ENCODE measurements around the gene PDZK1.
A peak's percentile ranks its signal among the peaks of the same experiment; 100 is the strongest.
"Not testable (repeated sequence)": the region's sequence is repeated elsewhere in the genome, so short reads cannot be mapped to it uniquely, and the experiment has no call there.

The PDZK1 gene

DNA sequence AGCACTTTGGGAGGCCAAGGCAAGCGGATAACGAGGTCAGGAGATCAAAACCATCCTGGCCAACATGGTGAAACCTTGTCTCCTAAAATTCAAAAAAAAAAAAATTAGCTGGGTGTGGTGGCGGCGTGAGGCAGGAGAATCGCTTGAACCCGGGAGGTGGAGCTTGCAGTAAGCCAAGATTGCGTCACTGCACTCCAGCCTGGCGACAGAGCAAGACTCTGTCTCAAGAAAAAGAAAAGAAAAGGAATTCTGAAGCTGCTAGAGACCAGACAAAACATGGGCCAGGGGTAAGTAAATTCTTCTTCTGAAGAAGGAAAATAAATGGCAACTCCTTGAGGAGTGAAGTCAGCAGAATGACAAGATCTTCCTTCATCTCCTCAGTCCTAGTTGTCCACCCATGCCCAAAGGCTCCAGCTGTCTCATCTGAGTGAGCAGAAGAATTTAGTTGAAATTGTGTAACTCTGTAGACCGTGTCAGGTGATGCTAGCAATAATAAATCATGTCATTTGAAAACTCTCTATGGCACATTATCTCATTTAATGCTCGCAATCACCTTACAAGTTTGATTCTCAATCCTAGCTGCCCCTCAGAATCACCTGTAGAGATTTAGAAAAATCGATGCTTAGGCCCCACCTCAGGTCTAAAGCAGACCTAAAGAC is 14.3 kb downstream of the PDZK1 start:
- no peaks in the 10 kb centered on the region for H3K27me3 ChIP-seq (replicated peaks; ENCODE audit: control insufficient read depth, insufficient read depth, low read length, poor library complexity, severe bottlenecking)
- no peak for DNase-seq
- H3K36me3 ChIP-seq (ENCODE audit: control insufficient read depth, insufficient read depth, low read length): no peaks in the 10 kb centered on the region
- no peak overlapping the region for H3K27ac ChIP-seq (ENCODE audit: insufficient read depth, low read length, poor library complexity, severe bottlenecking)
- H3K4me1 ChIP-seq (ENCODE audit: control insufficient read depth, insufficient read depth, low read length, poor library complexity, severe bottlenecking): peaks cover 16% of the 10 kb centered on the region
- H3K4me3 ChIP-seq (ENCODE audit: insufficient read depth, low read depth, low read length, poor library complexity, severe bottlenecking): no peak overlapping the region
- no peaks in the 10 kb centered on the region for H3K9me3 ChIP-seq (ENCODE audit: control insufficient read depth, low read length)

- H3K27ac ChIP-seq (ENCODE audit: insufficient read depth, low read length, poor library complexity, severe bottlenecking): no peak overlapping the region
- H3K4me3 ChIP-seq (ENCODE audit: insufficient read depth, low read depth, low read length, poor library complexity, severe bottlenecking): no peak overlapping the region
- no peaks in the 10 kb centered on the region for H3K9me3 ChIP-seq (ENCODE audit: control insufficient read depth, low read length)
- peaks cover 16% of the 10 kb centered on the region for H3K4me1 ChIP-seq (ENCODE audit: control insufficient read depth, insufficient read depth, low read length, poor library complexity, severe bottlenecking)
- DNase-seq: peak in 2 of 3 donors; percentile 1 to 5
- H3K36me3 ChIP-seq (ENCODE audit: control insufficient read depth, insufficient read depth, low read length): no peaks in the 10 kb centered on the region
- H3K27me3 ChIP-seq (replicated peaks; ENCODE audit: control insufficient read depth, insufficient read depth, low read length, poor library complexity, severe bottlenecking): no peaks in the 10 kb centered on the region
Measured at GRCh38 chr1:145690587-145691558, 16.3 kb downstream of the PDZK1 start.

GRCh38 chr1:145689922-145690321 is 17.2 kb downstream of the PDZK1 start:
- Histone ChIP-seq H3K27ac (ENCODE audit: insufficient read depth, low read length, poor library complexity, severe bottlenecking) (no peak overlapping the region), H3K36me3 (ENCODE audit: control insufficient read depth, insufficient read depth, low read length) (no peaks in the 10 kb centered on the region), H3K4me3 (ENCODE audit: insufficient read depth, low read depth, low read length, poor library complexity, severe bottlenecking) (no peak overlapping the region), H3K27me3 (replicated peaks; ENCODE audit: control insufficient read depth, insufficient read depth, low read length, poor library complexity, severe bottlenecking) (no peaks in the 10 kb centered on the region), H3K9me3 (ENCODE audit: control insufficient read depth, low read length) (no peaks in the 10 kb centered on the region), H3K4me1 (ENCODE audit: control insufficient read depth, insufficient read depth, low read length, poor library complexity, severe bottlenecking) (peaks cover 16% of the 10 kb centered on the region)
- no peak for DNase-seq

GRCh38 chr1:145688924-145689323 is 18.2 kb downstream of the PDZK1 start:
- no peak overlapping the region for H3K27ac ChIP-seq (ENCODE audit: insufficient read depth, low read length, poor library complexity, severe bottlenecking)
- no peaks in the 10 kb centered on the region for H3K27me3 ChIP-seq (replicated peaks; ENCODE audit: control insufficient read depth, insufficient read depth, low read length, poor library complexity, severe bottlenecking)
- H3K4me3 ChIP-seq (ENCODE audit: insufficient read depth, low read depth, low read length, poor library complexity, severe bottlenecking): no peak overlapping the region
- no peaks in the 10 kb centered on the region for H3K9me3 ChIP-seq (ENCODE audit: control insufficient read depth, low read length)
- H3K36me3 ChIP-seq (ENCODE audit: control insufficient read depth, insufficient read depth, low read length): no peaks in the 10 kb centered on the region
- H3K4me1 ChIP-seq (ENCODE audit: control insufficient read depth, insufficient read depth, low read length, poor library complexity, severe bottlenecking): peaks cover 16% of the 10 kb centered on the region
- no peak for DNase-seq

- no peak for DNase-seq
- Histone ChIP-seq H3K4me3 (ENCODE audit: insufficient read depth, low read depth, low read length, poor library complexity, severe bottlenecking) (no peak overlapping the region), H3K4me1 (ENCODE audit: control insufficient read depth, insufficient read depth, low read length, poor library complexity, severe bottlenecking) (peaks cover 16% of the 10 kb centered on the region), H3K27me3 (replicated peaks; ENCODE audit: control insufficient read depth, insufficient read depth, low read length, poor library complexity, severe bottlenecking) (no peaks in the 10 kb centered on the region), H3K9me3 (ENCODE audit: control insufficient read depth, low read length) (no peaks in the 10 kb centered on the region), H3K27ac (ENCODE audit: insufficient read depth, low read length, poor library complexity, severe bottlenecking) (no peak overlapping the region), H3K36me3 (ENCODE audit: control insufficient read depth, insufficient read depth, low read length) (no peaks in the 10 kb centered on the region)
Measured at GRCh38 chr1:145688328-145688727, 18.8 kb downstream of the PDZK1 start.

- not testable (repeated sequence) for DNase-seq; H3K9me3 ChIP-seq (ENCODE audit: control insufficient read depth, low read length); H3K36me3 ChIP-seq (ENCODE audit: control insufficient read depth, insufficient read depth, low read length)
Measured at GRCh38 chr1:145686078-145686477, 21.1 kb downstream of the PDZK1 start.

GRCh38 chr1:145684858-145685257 is 22.3 kb downstream of the PDZK1 start:
- H3K27ac ChIP-seq (ENCODE audit: insufficient read depth, low read length, poor library complexity, severe bottlenecking); H3K4me1 ChIP-seq (ENCODE audit: control insufficient read depth, insufficient read depth, low read length, poor library complexity, severe bottlenecking); H3K27me3 ChIP-seq (replicated peaks; ENCODE audit: control insufficient read depth, insufficient read depth, low read length, poor library complexity, severe bottlenecking); H3K4me3 ChIP-seq (ENCODE audit: insufficient read depth, low read depth, low read length, poor library complexity, severe bottlenecking); DNase-seq; H3K9me3 ChIP-seq (ENCODE audit: control insufficient read depth, low read length); H3K36me3 ChIP-seq (ENCODE audit: control insufficient read depth, insufficient read depth, low read length): not testable (repeated sequence)

More at GRCh38 chr1:145686078-145686477, 21.1 kb downstream of the PDZK1 start:
- peaks cover 16% of the 10 kb centered on the region for H3K4me1 ChIP-seq (ENCODE audit: control insufficient read depth, insufficient read depth, low read length, poor library complexity, severe bottlenecking)
- H3K27me3 ChIP-seq (replicated peaks; ENCODE audit: control insufficient read depth, insufficient read depth, low read length, poor library complexity, severe bottlenecking); H3K27ac ChIP-seq (ENCODE audit: insufficient read depth, low read length, poor library complexity, severe bottlenecking); H3K4me3 ChIP-seq (ENCODE audit: insufficient read depth, low read depth, low read length, poor library complexity, severe bottlenecking): not testable (repeated sequence)

- DNase-seq: not testable (repeated sequence)
Measured at GRCh38 chr1:145673217-145673616, 34.0 kb downstream of the PDZK1 start.

GRCh38 chr1:145670995-145671745 is 36.0 kb downstream of the PDZK1 start:
- not testable (repeated sequence) for H3K9me3 ChIP-seq (ENCODE audit: control insufficient read depth, low read length); H3K36me3 ChIP-seq (ENCODE audit: control insufficient read depth, insufficient read depth, low read length); DNase-seq; H3K4me3 ChIP-seq (ENCODE audit: insufficient read depth, low read depth, low read length, poor library complexity, severe bottlenecking); H3K4me1 ChIP-seq (ENCODE audit: control insufficient read depth, insufficient read depth, low read length, poor library complexity, severe bottlenecking); H3K27ac ChIP-seq (ENCODE audit: insufficient read depth, low read length, poor library complexity, severe bottlenecking); H3K27me3 ChIP-seq (replicated peaks; ENCODE audit: control insufficient read depth, insufficient read depth, low read length, poor library complexity, severe bottlenecking)

More at GRCh38 chr1:145673217-145673616, 34.0 kb downstream of the PDZK1 start:
- H3K36me3 ChIP-seq (ENCODE audit: control insufficient read depth, insufficient read depth, low read length); H3K4me1 ChIP-seq (ENCODE audit: control insufficient read depth, insufficient read depth, low read length, poor library complexity, severe bottlenecking); H3K4me3 ChIP-seq (ENCODE audit: insufficient read depth, low read depth, low read length, poor library complexity, severe bottlenecking); H3K27me3 ChIP-seq (replicated peaks; ENCODE audit: control insufficient read depth, insufficient read depth, low read length, poor library complexity, severe bottlenecking); H3K9me3 ChIP-seq (ENCODE audit: control insufficient read depth, low read length); H3K27ac ChIP-seq (ENCODE audit: insufficient read depth, low read length, poor library complexity, severe bottlenecking): not testable (repeated sequence)
